ENCODE data around the gene SSH2.

The SSH2 gene

DNA sequence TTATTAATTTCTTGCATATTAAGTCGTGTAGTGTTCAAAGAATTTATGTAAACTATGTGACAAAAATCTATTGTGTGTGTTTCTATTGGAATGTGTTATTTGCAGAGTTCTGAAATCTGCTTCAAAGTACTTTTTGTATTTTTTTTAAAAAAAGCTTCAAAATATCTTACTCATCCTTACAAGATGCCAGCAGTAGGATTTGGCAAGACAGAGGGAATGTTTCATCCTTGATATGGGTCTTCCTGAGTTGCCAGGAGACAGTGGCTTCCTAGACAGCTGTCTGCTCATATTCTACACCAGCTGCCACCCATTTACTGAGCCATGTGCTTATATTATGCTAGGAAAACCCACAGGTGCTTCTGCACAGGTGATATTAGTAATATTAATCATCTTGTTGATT, 47.8 kb upstream of the SSH2 start:
- Histone ChIP-seq H3K4me3 (ENCODE audit: low read depth, low read length) (no peak overlapping the region), H3K36me3 (ENCODE audit: control insufficient read depth in 2 of 2, insufficient read depth in 1 of 2, low read length in 2 of 2) (no peaks in the 10 kb centered on the region), H3K4me1 (ENCODE audit: control insufficient read depth, insufficient read depth, low read length) (no peaks in the 10 kb centered on the region), H3K9me3 (ENCODE audit: control insufficient read depth, insufficient read depth, low read depth, low read length) (no peaks in the 10 kb centered on the region), H3K27ac (ENCODE audit: extremely low read depth, low read depth, low read length) (no peak overlapping the region)
- no peak for TF ChIP-seq ZNF324 (tag by site-specific recombination; IDR thresholded peaks at IDR 0.05)
- no peak for TF ChIP-seq ZNF121 (tag by site-specific recombination; IDR thresholded peaks at IDR 0.05)
- no peak for TF ChIP-seq REST (tag by site-specific recombination; IDR thresholded peaks at IDR 0.05)
- TF ChIP-seq ZNF518A (tag by site-specific recombination; conservative IDR thresholded peaks at IDR 0.05; ENCODE audit: low read depth) = no peak
- TF ChIP-seq ZNF701 (tag by site-specific recombination; IDR thresholded peaks at IDR 0.05) = no peak
- ChIA-PET POLR2A (no interaction called here), CTCF (no interaction called here)

GRCh38 chr17:29973005-29973404, 43.0 kb upstream of the SSH2 start:
- ChIA-PET POLR2A (no interaction called here), CTCF (interaction anchor here (0.8 kb wide), 1 partner anchor 42 kb away, joined by 4 read pairs; no protein-coding TSS in a partner anchor)
- Histone ChIP-seq H3K4me1 (ENCODE audit: control insufficient read depth, insufficient read depth, low read length) (no peaks in the 10 kb centered on the region), H3K36me3 (ENCODE audit: control insufficient read depth in 2 of 2, insufficient read depth in 1 of 2, low read length in 2 of 2) (no peaks in the 10 kb centered on the region), H3K4me3 (ENCODE audit: low read depth, low read length) (no peak overlapping the region), H3K27ac (ENCODE audit: extremely low read depth, low read depth, low read length) (no peak overlapping the region), H3K9me3 (ENCODE audit: control insufficient read depth, insufficient read depth, low read depth, low read length) (no peaks in the 10 kb centered on the region)
- no peak for TF ChIP-seq OVOL3 (tag by site-specific recombination; IDR thresholded peaks at IDR 0.05)
- TF ChIP-seq ZNF423 (tag by site-specific recombination; IDR thresholded peaks at IDR 0.05) = no peak
- no peak for TF ChIP-seq ZNF837 (tag by site-specific recombination; IDR thresholded peaks at IDR 0.05)
- TF ChIP-seq, protein P1, sequence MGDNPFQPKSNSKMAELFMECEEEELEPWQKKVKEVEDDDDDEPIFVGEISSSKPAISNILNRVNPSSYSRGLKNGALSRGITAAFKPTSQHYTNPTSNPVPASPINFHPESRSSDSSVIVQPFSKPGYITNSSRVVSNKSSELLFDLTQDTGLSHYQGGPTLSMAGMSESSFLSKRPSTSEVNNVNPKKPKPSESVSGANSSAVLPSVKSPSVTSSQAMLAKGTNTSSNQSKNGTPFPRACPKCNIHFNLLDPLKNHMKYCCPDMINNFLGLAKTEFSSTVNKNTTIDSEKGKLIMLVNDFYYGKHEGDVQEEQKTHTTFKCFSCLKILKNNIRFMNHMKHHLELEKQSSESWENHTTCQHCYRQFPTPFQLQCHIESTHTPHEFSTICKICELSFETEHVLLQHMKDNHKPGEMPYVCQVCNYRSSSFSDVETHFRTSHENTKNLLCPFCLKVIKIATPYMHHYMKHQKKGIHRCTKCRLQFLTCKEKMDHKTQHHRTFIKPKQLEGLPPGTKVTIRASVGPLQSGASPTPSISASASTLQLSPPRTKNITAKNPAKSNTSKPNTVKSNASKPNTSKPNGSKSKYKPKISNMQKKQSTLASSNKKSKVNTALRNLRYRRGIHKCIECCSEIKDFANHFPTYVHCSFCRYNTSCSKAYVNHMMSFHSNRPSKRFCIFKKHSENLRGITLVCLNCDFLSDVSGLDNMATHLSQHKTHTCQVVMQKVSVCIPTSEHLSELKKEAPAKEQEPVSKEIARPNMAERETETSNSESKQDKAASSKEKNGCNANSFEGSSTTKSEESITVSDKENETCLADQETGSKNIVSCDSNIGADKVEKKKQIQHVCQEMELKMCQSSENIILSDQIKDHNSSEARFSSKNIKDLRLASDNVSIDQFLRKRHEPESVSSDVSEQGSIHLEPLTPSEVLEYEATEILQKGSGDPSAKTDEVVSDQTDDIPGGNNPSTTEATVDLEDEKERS (tag by site-specific recombination; IDR thresholded peaks at IDR 0.05) = no peak
- no peak for TF ChIP-seq ZNF596 (tag by site-specific recombination; IDR thresholded peaks at IDR 0.05)
- no peak for TF ChIP-seq ZNF362 (tag by site-specific recombination; IDR thresholded peaks at IDR 0.05)

All from HEK293 (cell line).